Lower lobe of right lung (tissue), 2 donors: ENCODE measurements around the gene PHACTR4. TPM values are rescaled to one million over a fixed set of nuclear protein-coding genes. Genes with fewer than 3 reads are reported as not detected.

Experiments
- ATAC-seq, 2 donors: fragments of 200-7000 bp; cut with Tn5 transposase; one replicate each; pipeline ENCODE4 v1.9.1; 2020 to 2022; ENCODE audit warnings: mild to moderate bottlenecking in 2 of 2, moderate library complexity in 2 of 2
- DNase-seq: peaks from one replicate; pipeline ENCODE4 v3.0.0-alpha.2; 2020
- H3K27ac ChIP-seq: fragments of 200-600 bp; one replicate; pipeline ENCODE4 v1.8.0; 2022
- H3K27me3 ChIP-seq: fragments of 200-600 bp; one replicate; pipeline ENCODE4 v1.8.0; 2022; ENCODE audit warnings: low read depth
- H3K36me3 ChIP-seq: fragments of 200-600 bp; one replicate; pipeline ENCODE4 v1.8.0; 2022; ENCODE audit warnings: mild to moderate bottlenecking
- H3K4me1 ChIP-seq: fragments of 200-600 bp; one replicate; pipeline ENCODE4 v1.8.0; 2022
- H3K4me3 ChIP-seq: fragments of 200-600 bp; one replicate; pipeline ENCODE4 v1.8.0; 2022; ENCODE audit warnings: mild to moderate bottlenecking
- H3K9me3 ChIP-seq: fragments of 200-600 bp; one replicate; pipeline ENCODE4 v1.8.0; 2022
- CTCF ChIP-seq: fragments of 200-600 bp; IDR thresholded peaks from one replicate; pipeline ENCODE4 v1.8.0; 2022; ENCODE audit warnings: antibody characterized with exemption, mild to moderate bottlenecking
- intact Hi-C: fragments of 100-400 bp; cut with DNase I; formaldehyde crosslinking; loops from one replicate; pipeline ENCODE4 v1.11.0; 2022
- total RNA-seq: library from RNA; stranded (reverse); fragmentation: NEBNext Ultra II Directional; extraction: Animal tissue kit (Norgen Biotek cat#: 25700); gene quantifications from one replicate; pipeline ENCODE4 v1.2.1, GENCODE V29; 2021
- donor health status: DM: no; HTN: yes; CAD: no; lungs with severe emphysema.

Gene PHACTR4
- total RNA-seq, 1 donor from 2014 or later = 44.2 TPM

GRCh38 chr1:28328228-28328648 is 41.3 kb upstream of the PHACTR4 start:
- no peak for DNase-seq
- Histone ChIP-seq H3K4me3 (peak overlapping the region; percentile 72), H3K9me3 (no peaks in the 10 kb centered on the region), H3K27me3 (no peaks in the 10 kb centered on the region), H3K27ac (peak overlapping the region; percentile 88), H3K36me3 (peaks cover 29% of the 10 kb centered on the region), H3K4me1 (peaks cover 15% of the 10 kb centered on the region)
- no peak for TF ChIP-seq CTCF
- ATAC-seq = no peak
- intact Hi-C loops = no loop called here

GRCh38 chr1:28329395-28330153 is 40.0 kb upstream of the PHACTR4 start:
- Histone ChIP-seq H3K27me3 (no peaks in the 10 kb centered on the region), H3K27ac (peak overlapping the region; percentile 88), H3K4me3 (peak overlapping the region; percentile 72), H3K36me3 (peaks cover 43% of the 10 kb centered on the region), H3K4me1 (peaks cover 15% of the 10 kb centered on the region), H3K9me3 (no peaks in the 10 kb centered on the region)
- DNase-seq (peak; percentile 60), ATAC-seq (peak; percentile 51 to 56)
- intact Hi-C loops = no loop called here
- TF ChIP-seq CTCF = no peak

DNA sequence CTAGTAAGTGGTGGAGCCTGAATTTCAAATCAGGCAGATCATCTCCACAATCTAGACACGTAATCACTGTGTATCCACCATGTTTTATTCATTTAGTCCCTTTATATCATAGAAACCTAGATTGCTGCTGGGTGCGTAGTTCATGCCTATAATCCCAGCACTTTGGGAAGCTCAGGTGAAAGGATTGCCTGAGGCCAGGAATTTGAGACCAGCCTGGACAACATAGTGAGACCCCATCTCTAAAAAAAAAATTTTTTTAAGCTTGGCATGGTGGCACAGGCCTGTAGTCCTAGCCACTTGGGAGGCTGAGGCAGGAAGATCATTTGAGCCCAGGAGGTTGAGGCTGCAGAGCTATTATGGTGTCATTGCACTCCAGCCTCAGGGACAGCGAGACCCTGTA is 30.6 kb upstream of the PHACTR4 start:
- H3K27ac ChIP-seq = no peak overlapping the region
- no peak for TF ChIP-seq CTCF
- no peaks in the 10 kb centered on the region for H3K4me1 ChIP-seq
- no peaks in the 10 kb centered on the region for H3K27me3 ChIP-seq
- H3K4me3 ChIP-seq = no peak overlapping the region
- DNase-seq (no peak), ATAC-seq (no peak)
- intact Hi-C loops = no loop called here
- no peaks in the 10 kb centered on the region for H3K9me3 ChIP-seq
- peaks cover 28% of the 10 kb centered on the region for H3K36me3 ChIP-seq

GRCh38 chr1:28339551-28339950 is 30.0 kb upstream of the PHACTR4 start:
- Histone ChIP-seq H3K27ac (no peak overlapping the region), H3K9me3 (no peaks in the 10 kb centered on the region), H3K36me3 (peaks cover 22% of the 10 kb centered on the region), H3K27me3 (no peaks in the 10 kb centered on the region), H3K4me1 (no peaks in the 10 kb centered on the region), H3K4me3 (no peak overlapping the region)
- DNase-seq (peak; percentile 7), ATAC-seq (no peak)
- no peak for TF ChIP-seq CTCF
- intact Hi-C loops = no loop called here

DNA sequence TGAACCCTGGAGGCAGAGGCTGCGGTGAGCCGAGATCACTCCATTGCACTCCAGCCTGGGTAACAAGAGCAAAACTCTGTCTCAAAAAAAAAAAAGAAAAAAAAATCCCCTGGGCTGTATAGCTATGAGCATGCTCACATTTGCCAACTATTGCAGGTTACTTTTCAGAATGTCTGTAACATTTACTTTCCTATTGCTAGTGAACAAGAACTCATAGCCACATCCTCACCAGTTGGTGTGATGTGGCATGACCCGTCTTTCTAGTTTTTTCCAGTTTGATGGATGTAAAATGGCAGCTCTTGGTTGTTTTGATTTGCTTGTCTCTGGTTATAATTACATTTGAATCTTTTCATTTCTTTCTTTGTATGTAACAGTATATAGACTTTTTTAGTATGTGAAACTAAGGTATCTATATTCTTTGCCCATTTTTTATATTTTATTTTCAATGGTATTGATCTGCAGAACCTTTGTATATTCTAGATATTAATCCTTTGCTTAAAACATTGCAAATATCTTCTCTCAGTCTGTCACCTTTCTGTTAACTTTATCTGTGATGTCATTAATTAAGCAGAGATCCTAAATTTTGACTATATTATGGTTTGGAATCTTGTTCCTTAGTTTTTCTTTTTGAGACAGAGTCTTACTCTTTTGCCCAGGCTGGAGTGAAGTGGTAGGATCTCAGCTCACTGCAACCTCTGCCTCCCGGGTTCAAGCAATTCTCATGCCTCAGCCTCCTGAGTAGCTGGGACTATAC is 29.1 kb upstream of the PHACTR4 start:
- DNase-seq (no peak), ATAC-seq (no peak)
- intact Hi-C loops = no loop called here
- no peak overlapping the region for H3K27ac ChIP-seq
- H3K4me3 ChIP-seq = no peak overlapping the region
- H3K4me1 ChIP-seq = no peaks in the 10 kb centered on the region
- TF ChIP-seq CTCF = no peak
- H3K9me3 ChIP-seq = no peaks in the 10 kb centered on the region
- H3K36me3 ChIP-seq = peaks cover 13% of the 10 kb centered on the region
- H3K27me3 ChIP-seq = no peaks in the 10 kb centered on the region
